ENCODE measurements around the gene MAP4K3.

MAP4K3 gene

GRCh38 chr2:39436592-39437521 is at the start of gene MAP4K3:
Gene MAP4K3, minus strand, starts transcription at chr2:39437285. Its CDS starts 298 bp downstream, at chr2:39436987.
- DNase-seq = peak; percentile 83

GRCh38 chr2:39486071-39486470 is 49.0 kb upstream of the MAP4K3 start:
- no peak for DNase-seq

- no peak for DNase-seq
Observed at GRCh38 chr2:39484620-39485495, 47.8 kb upstream of the MAP4K3 start.

GRCh38 chr2:39484206-39484605 is 47.1 kb upstream of the MAP4K3 start:
- no peak for DNase-seq

GRCh38 chr2:39483534-39483933 is 46.4 kb upstream of the MAP4K3 start:
- DNase-seq = no peak

- DNase-seq = no peak
Observed at GRCh38 chr2:39481611-39482010, 44.5 kb upstream of the MAP4K3 start.

GRCh38 chr2:39479696-39480095 is 42.6 kb upstream of the MAP4K3 start:
- no peak for DNase-seq

- peak; percentile 48 for DNase-seq
Observed at GRCh38 chr2:39479053-39479670, 42.1 kb upstream of the MAP4K3 start.

GRCh38 chr2:39476524-39476923 is 39.4 kb upstream of the MAP4K3 start:
- no peak for DNase-seq

- no peak for DNase-seq
Observed at GRCh38 chr2:39475006-39475405, 37.9 kb upstream of the MAP4K3 start.

- no peak for DNase-seq
Observed at GRCh38 chr2:39470580-39470979, 33.5 kb upstream of the MAP4K3 start.

- no peak for DNase-seq
Observed at GRCh38 chr2:39469807-39470206, 32.7 kb upstream of the MAP4K3 start.

- DNase-seq = no peak
Observed at GRCh38 chr2:39468579-39469451, 31.7 kb upstream of the MAP4K3 start.

- no peak for DNase-seq
Observed at GRCh38 chr2:39466311-39466710, 29.2 kb upstream of the MAP4K3 start.

GRCh38 chr2:39464864-39465263 is 27.8 kb upstream of the MAP4K3 start:
- no peak for DNase-seq

GRCh38 chr2:39455826-39456225 is 18.7 kb upstream of the MAP4K3 start:
- DNase-seq = no peak

- DNase-seq = no peak
Observed at GRCh38 chr2:39452396-39452795, 15.3 kb upstream of the MAP4K3 start.

- no peak for DNase-seq
Observed at GRCh38 chr2:39451954-39452353, 14.9 kb upstream of the MAP4K3 start.

GRCh38 chr2:39448169-39448502 is 11.1 kb upstream of the MAP4K3 start:
- DNase-seq = no peak

GRCh38 chr2:39447266-39448168 is 10.4 kb upstream of the MAP4K3 start:
- no peak for DNase-seq

- no peak for DNase-seq
Observed at GRCh38 chr2:39445934-39446333, 8.8 kb upstream of the MAP4K3 start.

Measured in NCI-H1048 (cell line).